ENCODE measurements around the gene CCDC188. TPM values are rescaled to one million over a fixed set of nuclear protein-coding genes. Genes with fewer than 3 reads are reported as not detected.
A peak's percentile ranks its signal among the peaks of the same experiment; 100 is the strongest.

CCDC188 gene
- total and polyA plus RNA-seq, 10 of the 15 experiments (the other 5 are each of a cell fraction or from before 2014, with no cell fraction given): not detected

- TF ChIP-seq PBX3 (IDR thresholded peaks at IDR 0.05; ENCODE audit: insufficient replicate concordance, low read depth, low read length) (no peak), TCF12 (IDR thresholded peaks at IDR 0.05; ENCODE audit: low read depth, low read length) (no peak), HDGF (IDR thresholded peaks at IDR 0.05) (no peak)
- TF ChIP-seq, protein P1, sequence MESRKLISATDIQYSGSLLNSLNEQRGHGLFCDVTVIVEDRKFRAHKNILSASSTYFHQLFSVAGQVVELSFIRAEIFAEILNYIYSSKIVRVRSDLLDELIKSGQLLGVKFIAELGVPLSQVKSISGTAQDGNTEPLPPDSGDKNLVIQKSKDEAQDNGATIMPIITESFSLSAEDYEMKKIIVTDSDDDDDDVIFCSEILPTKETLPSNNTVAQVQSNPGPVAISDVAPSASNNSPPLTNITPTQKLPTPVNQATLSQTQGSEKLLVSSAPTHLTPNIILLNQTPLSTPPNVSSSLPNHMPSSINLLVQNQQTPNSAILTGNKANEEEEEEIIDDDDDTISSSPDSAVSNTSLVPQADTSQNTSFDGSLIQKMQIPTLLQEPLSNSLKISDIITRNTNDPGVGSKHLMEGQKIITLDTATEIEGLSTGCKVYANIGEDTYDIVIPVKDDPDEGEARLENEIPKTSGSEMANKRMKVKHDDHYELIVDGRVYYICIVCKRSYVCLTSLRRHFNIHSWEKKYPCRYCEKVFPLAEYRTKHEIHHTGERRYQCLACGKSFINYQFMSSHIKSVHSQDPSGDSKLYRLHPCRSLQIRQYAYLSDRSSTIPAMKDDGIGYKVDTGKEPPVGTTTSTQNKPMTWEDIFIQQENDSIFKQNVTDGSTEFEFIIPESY (IDR thresholded peaks at IDR 0.05): no peak
Measured at GRCh38 chr22:20131859-20132685, 18.8 kb downstream of the CCDC188 start (continued).

- FAIRE-seq: no peak
- peak within 1 kb of the TSS; percentile 74 for H3K4me3 ChIP-seq
- TF ChIP-seq JUND (IDR thresholded peaks at IDR 0.05; ENCODE audit: low read depth, low read length) (no peak), EGR1 (IDR thresholded peaks at IDR 0.05; ENCODE audit: borderline replicate concordance in 1 of 2, low read depth in 2 of 2, low read length in 2 of 2) (peak in 1 of 2 experiments; percentile 2; a peak in 1 of 3 replicates), SMARCA5 (IDR thresholded peaks at IDR 0.05) (0 out of 2 replicates have a peak, but pooled peaks have one; percentile 12), TAF1 (IDR thresholded peaks at IDR 0.05; ENCODE audit: borderline replicate concordance, low read depth, low read length) (no peak)
- peak; percentile 51 for ATAC-seq
- peak within 1 kb of the TSS; percentile 83 for H3K4me2 ChIP-seq (ENCODE audit: control insufficient read depth, insufficient read depth)
- SMC1A ChIA-PET (ENCODE audit: uncharacterized antibody, unreplicated experiment): no interaction called here
- peak within 1 kb of the TSS; percentile 80 for H2AFZ ChIP-seq (ENCODE audit: control insufficient read depth, low read depth, low read length)
- POLR2A ChIA-PET: no interaction called here
- peaks cover 12% of the 10 kb centered on the region for H3K4me1 ChIP-seq (ENCODE audit: control insufficient read depth, insufficient read depth, low read length)
- H3K36me3 ChIP-seq (ENCODE audit: control insufficient read depth in 2 of 2, insufficient read depth in 2 of 2, low read length in 1 of 2): peaks cover 9 to 10% of the 10 kb centered on the region in 2 experiments; a peak in 3 of 4 replicates
- intact Hi-C loops (cut with micrococcal nuclease; ENCODE audit: unreplicated experiment): no loop called here
- in situ Hi-C loops (cut with MboI): no loop called here
- H4K20me1 ChIP-seq (ENCODE audit: control insufficient read depth, insufficient read depth): no peaks in the 10 kb centered on the region
- CTCF ChIA-PET: no interaction called here
- no CpG with 5 or more reads among the region's 43 CpGs for WGBS (ENCODE audit: insufficient coverage, insufficient replicate concordance, low lambda C conversion rate, missing lambda C conversion rate)
- no peaks in the 10 kb centered on the region for H3K9me3 ChIP-seq (replicated peaks; ENCODE audit: control insufficient read depth, insufficient read depth, low read length)
- BruUV-seq (replicated peaks): no TSS peak
- peak within 1 kb of the TSS; percentile 73 for H3K9ac ChIP-seq (ENCODE audit: control insufficient read depth, insufficient read depth, low read length)
- RAD21 ChIA-PET (ENCODE audit: unreplicated experiment): no interaction called here
- H3K79me2 ChIP-seq (ENCODE audit: control insufficient read depth, insufficient read depth, low read length): peaks cover 7% of the 10 kb centered on the region
- peak within 1 kb of the TSS; percentile 52 for H3K27ac ChIP-seq (ENCODE audit: control insufficient read depth, insufficient read depth)
- no peaks in the 10 kb centered on the region for H3K27me3 ChIP-seq (replicated peaks in 1 of 2; ENCODE audit: control insufficient read depth in 2 of 2, insufficient read depth in 2 of 2, low read length in 1 of 2)
- DNase-seq (ENCODE audit: low read depth, low spot score): no peak
Measured at GRCh38 chr22:20131597-20131858, 19.3 kb downstream of the CCDC188 start, which contains the start of gene ZDHHC8. Gene ZDHHC8 (plus strand): TSS chr22:20131804. CDS start chr22:20131948, 144 bp downstream.

Data from GM12878 (cell line).